Measurements from ENCODE around the gene PDXK.

PDXK gene

GRCh38 chr21:43761886-43762285 is 43.0 kb downstream of the PDXK start:
- TF ChIP-seq REST (IDR thresholded peaks at IDR 0.05; ENCODE audit: insufficient read depth in 1 of 2, low read depth in 2 of 2, low read length in 2 of 2) (no peak), TAF1 (IDR thresholded peaks at IDR 0.05; ENCODE audit: borderline replicate concordance, insufficient read depth, low read length) (no peak), FOXP2 (optimal IDR thresholded peaks at IDR 0.05; ENCODE audit: borderline replicate concordance, extremely low read depth, extremely low read length, insufficient read depth) (no peak), POLR2AphosphoS5 (IDR thresholded peaks at IDR 0.05; ENCODE audit: low read depth, low read length) (no peak), SIN3A (IDR thresholded peaks at IDR 0.05; ENCODE audit: borderline replicate concordance, insufficient read depth, low read length) (no peak)

DNA sequence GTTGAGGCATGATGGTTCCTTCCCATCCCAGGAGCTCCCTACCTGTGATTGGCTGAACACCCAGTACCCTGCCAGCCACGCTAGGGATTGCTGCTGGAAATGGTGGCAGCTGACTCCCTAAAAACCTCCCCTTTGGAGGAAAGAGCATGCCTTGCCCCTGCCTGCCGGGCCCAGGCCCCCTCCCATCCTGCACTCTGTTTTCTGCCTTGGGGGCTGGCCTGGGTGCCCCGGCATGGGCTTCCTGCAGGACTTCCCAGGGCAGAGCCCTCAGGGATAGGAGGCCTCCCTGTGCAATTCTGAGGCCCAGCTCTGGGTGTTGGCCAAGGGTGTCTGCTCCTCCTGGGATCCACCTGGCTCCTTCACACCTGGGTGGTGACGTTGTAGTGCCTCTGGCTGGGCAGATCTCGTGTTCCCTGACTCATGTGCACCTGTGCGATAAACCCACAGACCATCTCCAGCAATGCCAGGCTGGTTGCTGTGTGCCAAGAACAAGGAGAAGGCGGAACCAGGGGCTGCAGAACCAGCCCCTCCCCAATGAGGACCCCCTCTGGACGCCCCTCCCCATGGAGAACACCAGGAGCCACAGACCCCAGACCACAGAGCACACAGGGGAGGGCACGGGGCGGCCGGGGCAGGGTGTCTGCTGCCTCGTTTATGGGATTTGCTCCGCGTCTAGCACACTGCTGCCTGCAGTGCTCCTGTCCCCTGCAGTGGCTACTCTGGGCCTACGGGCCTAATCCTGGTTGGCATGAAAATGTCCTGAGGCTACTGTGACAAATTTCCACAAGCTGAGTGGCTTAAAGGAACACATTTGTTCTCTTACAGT is 43.6 kb downstream of the PDXK start:
- TF ChIP-seq TAF1 (IDR thresholded peaks at IDR 0.05; ENCODE audit: borderline replicate concordance, insufficient read depth, low read length), result no peak
- no peak for TF ChIP-seq SIN3A (IDR thresholded peaks at IDR 0.05; ENCODE audit: borderline replicate concordance, insufficient read depth, low read length)
- no peak for TF ChIP-seq POLR2AphosphoS5 (IDR thresholded peaks at IDR 0.05; ENCODE audit: low read depth, low read length)
- TF ChIP-seq REST (IDR thresholded peaks at IDR 0.05; ENCODE audit: insufficient read depth in 1 of 2, low read depth in 2 of 2, low read length in 2 of 2), result no peak
- TF ChIP-seq FOXP2 (optimal IDR thresholded peaks at IDR 0.05; ENCODE audit: borderline replicate concordance, extremely low read depth, extremely low read length, insufficient read depth), result no peak

GRCh38 chr21:43763901-43764523 is 45.1 kb downstream of the PDXK start:
- TF ChIP-seq FOXP2 (optimal IDR thresholded peaks at IDR 0.05; ENCODE audit: borderline replicate concordance, extremely low read depth, extremely low read length, insufficient read depth) (no peak), POLR2AphosphoS5 (IDR thresholded peaks at IDR 0.05; ENCODE audit: low read depth, low read length) (no peak; the same call in 1 of the 2 replicates), REST (IDR thresholded peaks at IDR 0.05; ENCODE audit: insufficient read depth in 1 of 2, low read depth in 2 of 2, low read length in 2 of 2) (no peak), TAF1 (IDR thresholded peaks at IDR 0.05; ENCODE audit: borderline replicate concordance, insufficient read depth, low read length) (no peak)

GRCh38 chr21:43764576-43765495 is 45.9 kb downstream of the PDXK start:
- TF ChIP-seq POLR2AphosphoS5 (IDR thresholded peaks at IDR 0.05; ENCODE audit: low read depth, low read length) (no peak; the same call in 1 of the 2 replicates), FOXP2 (optimal IDR thresholded peaks at IDR 0.05; ENCODE audit: borderline replicate concordance, extremely low read depth, extremely low read length, insufficient read depth) (no peak), SIN3A (IDR thresholded peaks at IDR 0.05; ENCODE audit: borderline replicate concordance, insufficient read depth, low read length) (no peak), REST (IDR thresholded peaks at IDR 0.05; ENCODE audit: insufficient read depth in 1 of 2, low read depth in 2 of 2, low read length in 2 of 2) (no peak), TAF1 (IDR thresholded peaks at IDR 0.05; ENCODE audit: borderline replicate concordance, insufficient read depth, low read length) (no peak)
